Mucosa of descending colon (tissue), 3 donors: Measurements from ENCODE around the gene DPPA3. TPM values are rescaled to one million over a fixed set of nuclear protein-coding genes. Genes with fewer than 3 reads are reported as not detected.

Source experiments
- ATAC-seq: fragments of 200-7000 bp; cut with Tn5 transposase; one replicate; pipeline ENCODE4 v1.9.1; 2020; ENCODE audit warnings: mild to moderate bottlenecking, moderate library complexity
- DNase-seq, 3 donors: peaks; one replicate each; pipeline ENCODE4 v3.0.0-alpha.2; 2020
- H3K36me3 ChIP-seq: fragments of 200-600 bp; one replicate; pipeline ENCODE4 v1.8.0; 2021; ENCODE audit warnings: low read depth, mild to moderate bottlenecking
- H3K4me1 ChIP-seq: fragments of 200-600 bp; one replicate; pipeline ENCODE4 v1.8.0; 2021; ENCODE audit warnings: low read depth, mild to moderate bottlenecking
- H3K4me3 ChIP-seq: fragments of 200-600 bp; one replicate; pipeline ENCODE4 v1.8.0; 2021; ENCODE audit warnings: mild to moderate bottlenecking
- H3K9me3 ChIP-seq: fragments of 200-600 bp; one replicate; pipeline ENCODE4 v1.8.0; 2021; ENCODE audit warnings: mild to moderate bottlenecking
- intact Hi-C, 2 donors: fragments of 100-400 bp; cut with DNase I in 1 of 2; cut with micrococcal nuclease in 1 of 2; formaldehyde crosslinking; loops; one replicate each; pipeline versions ENCODE4 v1.11.0 to v1.11.1; 2022; cut with DNase I, micrococcal nuclease
- total RNA-seq, 3 donors: library from RNA; stranded (reverse); fragmentation: NEBNext Ultra II Directional in 2 of 3; extraction: Animal tissue kit (Norgen Biotek cat#: 25700) in 2 of 3; gene quantifications; one replicate each; pipeline versions ENCODE4 v1.2.1 to v1.2.4, GENCODE V29; 2021 to 2023
- TF ChIP-seq, protein P1 (sequence below): fragments of 200-600 bp; IDR thresholded peaks from one replicate; pipeline ENCODE4 v1.8.0; 2022; ENCODE audit warnings: antibody characterized with exemption, mild to moderate bottlenecking
- donor health status: DM: no; HTN: no; CAD: no; lungs with moderate emphysema.
- donor health status: DM: no; HTN: no; CAD: no.
- donor health status: DM: no; HTN: yes; CAD: no.

DPPA3 gene
- total RNA-seq, 3 donors from 2014 or later: not detected

DNA sequence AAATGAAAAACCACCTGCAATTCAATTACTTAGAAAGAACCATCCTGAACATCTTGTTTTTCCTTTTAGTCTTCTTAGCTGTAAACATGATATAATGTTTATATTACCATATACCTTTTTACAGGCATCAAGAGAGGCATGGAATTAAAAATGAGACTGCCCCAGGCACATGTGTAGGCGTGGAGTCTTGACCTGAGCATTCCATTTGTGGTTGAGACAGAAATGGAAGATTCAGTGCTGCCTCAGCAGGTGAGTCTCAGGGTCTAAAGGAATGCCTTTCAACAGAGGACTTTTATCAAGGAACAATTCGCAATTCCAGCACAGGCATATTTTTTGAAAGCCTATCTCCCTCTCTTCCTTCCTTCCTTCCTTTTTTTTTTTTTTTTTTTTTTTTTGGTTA, 45.8 kb downstream of the DPPA3 start:
- DNase-seq: no peak
- intact Hi-C loops: no loop called here
- no peak for ATAC-seq
- Histone ChIP-seq H3K36me3 (no peaks in the 10 kb centered on the region), H3K4me1 (no peaks in the 10 kb centered on the region), H3K9me3 (no peaks in the 10 kb centered on the region), H3K4me3 (no peak overlapping the region)
- TF ChIP-seq, protein P1, sequence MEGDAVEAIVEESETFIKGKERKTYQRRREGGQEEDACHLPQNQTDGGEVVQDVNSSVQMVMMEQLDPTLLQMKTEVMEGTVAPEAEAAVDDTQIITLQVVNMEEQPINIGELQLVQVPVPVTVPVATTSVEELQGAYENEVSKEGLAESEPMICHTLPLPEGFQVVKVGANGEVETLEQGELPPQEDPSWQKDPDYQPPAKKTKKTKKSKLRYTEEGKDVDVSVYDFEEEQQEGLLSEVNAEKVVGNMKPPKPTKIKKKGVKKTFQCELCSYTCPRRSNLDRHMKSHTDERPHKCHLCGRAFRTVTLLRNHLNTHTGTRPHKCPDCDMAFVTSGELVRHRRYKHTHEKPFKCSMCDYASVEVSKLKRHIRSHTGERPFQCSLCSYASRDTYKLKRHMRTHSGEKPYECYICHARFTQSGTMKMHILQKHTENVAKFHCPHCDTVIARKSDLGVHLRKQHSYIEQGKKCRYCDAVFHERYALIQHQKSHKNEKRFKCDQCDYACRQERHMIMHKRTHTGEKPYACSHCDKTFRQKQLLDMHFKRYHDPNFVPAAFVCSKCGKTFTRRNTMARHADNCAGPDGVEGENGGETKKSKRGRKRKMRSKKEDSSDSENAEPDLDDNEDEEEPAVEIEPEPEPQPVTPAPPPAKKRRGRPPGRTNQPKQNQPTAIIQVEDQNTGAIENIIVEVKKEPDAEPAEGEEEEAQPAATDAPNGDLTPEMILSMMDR: no peak

DNA sequence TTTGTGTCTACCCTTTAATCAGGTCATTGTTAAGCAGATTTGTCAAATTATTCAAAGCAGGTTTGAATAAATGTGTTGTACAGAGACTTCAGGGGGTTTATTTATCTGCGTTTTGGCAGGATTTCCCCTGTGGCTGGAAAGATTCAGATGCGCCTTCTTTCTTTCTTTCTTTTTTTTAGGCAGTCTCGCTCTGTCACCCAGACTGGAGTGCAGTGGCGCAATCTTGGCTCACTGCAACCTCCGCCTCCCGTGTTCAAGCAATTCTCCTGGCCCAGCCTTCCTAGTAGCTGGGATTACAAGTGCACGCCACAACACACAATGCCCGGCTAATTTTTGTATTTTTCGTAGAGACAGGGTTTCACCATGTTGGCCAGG, 47.5 kb downstream of the DPPA3 start:
- TF ChIP-seq, protein P1: no peak
- no peaks in the 10 kb centered on the region for H3K9me3 ChIP-seq
- H3K4me1 ChIP-seq: no peaks in the 10 kb centered on the region
- H3K36me3 ChIP-seq: no peaks in the 10 kb centered on the region
- no peak overlapping the region for H3K4me3 ChIP-seq
- DNase-seq (no peak), ATAC-seq (no peak)
- intact Hi-C loops: no loop called here

Other genes with a start within 250 kb of the DPPA3 start
- 100 to 1,000 TPM in 2 of 3 donors, 1 to 10 TPM in 1; 7.6 to 168 (median 153) TPM for gene CD163, start 207.7 kb upstream of the DPPA3 start, total RNA-seq
- 1 to 10 TPM; 1.9 to 8.3 (median 5.3) TPM for gene APOBEC1, start 45.5 kb upstream of the DPPA3 start, total RNA-seq
- not detected for gene GDF3, start 15.7 kb upstream of the DPPA3 start, total RNA-seq
- gene CLEC4C, start 35.9 kb downstream of the DPPA3 start, total RNA-seq: not detected
- gene NANOGNB, start 53.8 kb downstream of the DPPA3 start, total RNA-seq: not detected
- under 1 TPM in 1 of 3 donors, not detected in 2; 0.64 TPM for gene NANOG, start 78.0 kb downstream of the DPPA3 start, total RNA-seq
- gene SLC2A14, start 161.5 kb downstream of the DPPA3 start, total RNA-seq: under 1 TPM; 0.41 to 0.81 (median 0.47) TPM
- 10 to 100 TPM; 11.9 to 19.9 (median 18.0) TPM for gene SLC2A3, start 224.8 kb downstream of the DPPA3 start, total RNA-seq